ENCODE measurements around the gene STAC3. TPM values are rescaled to one million over a fixed set of nuclear protein-coding genes. Genes with fewer than 3 reads are reported as not detected.
"Not testable (repeated sequence)": the region's sequence is repeated elsewhere in the genome, so short reads cannot be mapped to it uniquely, and the experiment has no call there.

STAC3 gene
- total RNA-seq (2021): 1.3 and 2.2 TPM in 2 replicates
- percentile 39 among the genes with signal in this experiment for Bru-seq, nascent RNA
- percentile 47 among the genes with signal in this experiment for BruChase-seq, experiment 1, labeled RNA remaining after a 2-hour chase
- percentile 46 among the genes with signal in this experiment for BruChase-seq, experiment 2, labeled RNA remaining after a 6-hour chase
- long read RNA-seq, partial matches to known transcripts: 0 of 8 reads
- long read RNA-seq, other reads (novel, unspliced or antisense): 8 of 8 reads

DNA sequence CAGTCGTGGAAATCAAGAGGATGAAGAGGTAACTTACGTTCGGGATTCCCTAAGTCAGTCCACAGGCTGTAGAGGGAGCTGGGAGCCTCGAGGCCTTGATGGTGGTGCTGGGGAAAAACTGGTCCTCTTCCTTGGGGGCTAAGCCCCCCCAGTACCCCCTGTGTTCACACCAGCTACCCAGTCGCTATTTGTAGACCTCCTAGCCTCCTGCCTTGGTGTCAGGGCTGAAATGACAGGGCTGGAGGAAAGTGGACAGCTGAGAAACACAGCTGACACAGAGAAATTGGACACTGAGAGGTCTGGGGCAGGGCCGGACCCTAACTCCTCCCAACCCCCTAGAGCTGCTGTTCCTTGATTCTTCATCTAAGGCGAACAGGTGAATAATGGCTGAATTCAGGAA is at the start of gene STAC3:
STAC3 (minus strand) TSS at position 232 of the 400 bp plus-strand sequence. CDS start 1,551 bp downstream, outside the sequence.
- Histone ChIP-seq H3F3A (ENCODE audit: insufficient read depth, low read depth) (0 out of 2 replicates have a peak, but pooled peaks cover 1% of the 10 kb centered on the region), H3K27me3 (ENCODE audit: insufficient read depth, low read depth) (no peaks in the 10 kb centered on the region), H3K36me3 (ENCODE audit: low read depth) (no peaks in the 10 kb centered on the region), H3K4me3 (no peak within 1 kb of the TSS), H3K9me2 (ENCODE audit: insufficient read depth) (no peaks in the 10 kb centered on the region), H3K4me1 (replicated peaks; ENCODE audit: insufficient read depth) (no peaks in the 10 kb centered on the region), H3K4me2 (no peak within 1 kb of the TSS), H4K20me1 (ENCODE audit: insufficient read depth) (no peaks in the 10 kb centered on the region), H2AFZ (no peak within 1 kb of the TSS), H3K9me3 (ENCODE audit: insufficient read depth, low read depth) (no peaks in the 10 kb centered on the region), H3K27ac (no peak within 1 kb of the TSS), H3K79me2 (ENCODE audit: low read depth) (no peaks in the 10 kb centered on the region)
- DNase-seq: no peak
- no TSS peak for BruUV-seq (replicated peaks)
- ChIA-PET CTCF (interaction anchor here (0.6 kb wide), 2 partner anchors 59 to 123 kb away, joined by 4 to 6 read pairs; partner anchors contain the start of gene LRP1), POLR2A (ENCODE audit: unreplicated experiment) (no interaction called here)
- intact Hi-C loops (cut with micrococcal nuclease; ENCODE audit: unreplicated experiment): no loop called here
- TF ChIP-seq EZH2 (IDR thresholded peaks at IDR 0.05; ENCODE audit: low read depth) (no peak), CTCF (conservative IDR thresholded peaks at IDR 0.05) (no peak)

- H3K4me3 ChIP-seq: no peak overlapping the region
- no peaks in the 10 kb centered on the region for H3K9me3 ChIP-seq (ENCODE audit: insufficient read depth, low read depth)
- H3K27ac ChIP-seq: no peak overlapping the region
- H3K4me2 ChIP-seq: no peak overlapping the region
- H3K4me1 ChIP-seq (replicated peaks; ENCODE audit: insufficient read depth): no peaks in the 10 kb centered on the region
- H3K79me2 ChIP-seq (ENCODE audit: low read depth): no peaks in the 10 kb centered on the region
- H3K36me3 ChIP-seq (ENCODE audit: low read depth): 0 out of 2 replicates have a peak, but pooled peaks cover 8% of the 10 kb centered on the region
- no peaks in the 10 kb centered on the region for H4K20me1 ChIP-seq (ENCODE audit: insufficient read depth)
- H2AFZ ChIP-seq: no peak overlapping the region
- intact Hi-C loops (cut with micrococcal nuclease; ENCODE audit: unreplicated experiment): no loop called here
- no peaks in the 10 kb centered on the region for H3K9me2 ChIP-seq (ENCODE audit: insufficient read depth)
- BruUV-seq (replicated peaks): no TSS peak
- no peaks in the 10 kb centered on the region for H3F3A ChIP-seq (ENCODE audit: insufficient read depth, low read depth)
- TF ChIP-seq EZH2 (IDR thresholded peaks at IDR 0.05; ENCODE audit: low read depth): no peak
- no peak for TF ChIP-seq CTCF (conservative IDR thresholded peaks at IDR 0.05)
- no peak for DNase-seq
- ChIA-PET CTCF (no interaction called here), POLR2A (ENCODE audit: unreplicated experiment) (interaction anchor here (0.6 kb wide), 1 partner anchor 138 kb away, joined by 7 read pairs; no protein-coding TSS in a partner anchor)
- no peaks in the 10 kb centered on the region for H3K27me3 ChIP-seq (ENCODE audit: insufficient read depth, low read depth)
Observed at GRCh38 chr12:57299514-57300016, 48.6 kb upstream of the STAC3 start.

- no peaks in the 10 kb centered on the region for H3K4me1 ChIP-seq (replicated peaks; ENCODE audit: insufficient read depth)
- no peak overlapping the region for H3K4me3 ChIP-seq
- BruUV-seq (replicated peaks): no TSS peak
- no peaks in the 10 kb centered on the region for H3K9me2 ChIP-seq (ENCODE audit: insufficient read depth)
- H3K4me2 ChIP-seq: no peak overlapping the region
- no peak overlapping the region for H2AFZ ChIP-seq
- TF ChIP-seq EZH2 (IDR thresholded peaks at IDR 0.05; ENCODE audit: low read depth) (no peak), CTCF (conservative IDR thresholded peaks at IDR 0.05) (no peak)
- H3K36me3 ChIP-seq (ENCODE audit: low read depth): 0 out of 2 replicates have a peak, but pooled peaks cover 8% of the 10 kb centered on the region
- no peaks in the 10 kb centered on the region for H4K20me1 ChIP-seq (ENCODE audit: insufficient read depth)
- no peaks in the 10 kb centered on the region for H3K27me3 ChIP-seq (ENCODE audit: insufficient read depth, low read depth)
- no peak for DNase-seq
- intact Hi-C loops (cut with micrococcal nuclease; ENCODE audit: unreplicated experiment): no loop called here
- CTCF ChIA-PET: no interaction called here
- no peaks in the 10 kb centered on the region for H3K9me3 ChIP-seq (ENCODE audit: insufficient read depth, low read depth)
- H3K27ac ChIP-seq: no peak overlapping the region
- POLR2A ChIA-PET (ENCODE audit: unreplicated experiment): interaction anchor here (0.6 kb wide), 1 partner anchor 571 kb away, joined by 3 read pairs; the partner anchor contains the start of gene NACA
- H3K79me2 ChIP-seq (ENCODE audit: low read depth): no peaks in the 10 kb centered on the region
- H3F3A ChIP-seq (ENCODE audit: insufficient read depth, low read depth): no peaks in the 10 kb centered on the region
Observed at GRCh38 chr12:57296291-57296690, 45.3 kb upstream of the STAC3 start.

DNA sequence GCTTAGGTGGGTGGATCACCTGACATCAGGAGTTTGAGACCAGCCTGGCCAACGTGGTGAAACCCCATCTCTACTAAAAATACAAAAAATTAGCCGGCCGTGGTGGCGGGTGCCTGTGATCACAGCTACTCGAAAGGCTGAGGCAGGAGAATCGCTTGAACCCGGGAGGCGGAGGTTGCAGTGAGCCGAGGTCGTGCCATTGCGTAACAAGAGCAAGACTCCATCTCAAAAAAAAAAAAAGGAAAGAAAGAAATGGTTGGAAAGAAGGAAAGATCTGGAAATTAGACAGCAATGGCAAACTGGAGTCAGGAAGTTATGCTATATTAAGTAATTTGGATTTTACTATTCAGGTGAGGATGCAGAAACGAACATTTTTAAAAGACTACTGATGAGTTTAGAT is 31.1 kb upstream of the STAC3 start:
- H3K36me3 ChIP-seq (ENCODE audit: low read depth); POLR2A ChIA-PET (ENCODE audit: unreplicated experiment); CTCF ChIA-PET; H3K4me3 ChIP-seq; intact Hi-C loops (cut with micrococcal nuclease; ENCODE audit: unreplicated experiment); H3K9me2 ChIP-seq (ENCODE audit: insufficient read depth); H3K9me3 ChIP-seq (ENCODE audit: insufficient read depth, low read depth); H3K4me2 ChIP-seq; DNase-seq; H2AFZ ChIP-seq; H3K27ac ChIP-seq; BruUV-seq (replicated peaks); H4K20me1 ChIP-seq (ENCODE audit: insufficient read depth); H3K27me3 ChIP-seq (ENCODE audit: insufficient read depth, low read depth); H3K79me2 ChIP-seq (ENCODE audit: low read depth): not testable (repeated sequence)
- Histone ChIP-seq H3K4me1 (replicated peaks; ENCODE audit: insufficient read depth) (peaks cover 18% of the 10 kb centered on the region), H3F3A (ENCODE audit: insufficient read depth, low read depth) (peaks cover 10% of the 10 kb centered on the region)

Measured in PC-9 (cell line).